CD14-positive monocyte (primary cell): ENCODE data around the gene SERINC2. TPM values are rescaled to one million over a fixed set of nuclear protein-coding genes. Genes with fewer than 3 reads are reported as not detected.

Experiments used
- DNase-seq, 3 donors: peaks; one replicate each; pipeline ENCODE4 v3.0.0-alpha.2; 2011 to 2022
- H2AFZ ChIP-seq: 2 replicates; pipeline ENCODE4 v1.6.0; 2012; ENCODE audit warnings: mild to moderate bottlenecking, low read depth, low read length, inconsistent platforms; ENCODE audit not compliant: insufficient read depth, poor library complexity, severe bottlenecking
- H3K27ac ChIP-seq, 2 donors: 1 replicate in 1 of 2; 2 replicates in 1 of 2; pipeline ENCODE4 v1.5.1; 2012 to 2013; ENCODE audit warnings: low read length in 2 of 2, control low read depth in 1 of 2, inconsistent platforms in 1 of 2, low read depth in 1 of 2, mild to moderate bottlenecking in 1 of 2
- H3K27me3 ChIP-seq, 2 donors: one replicate each; pipeline versions ENCODE4 v1.6.0 to v1.6.1; 2011 to 2013; ENCODE audit warnings: low read length in 2 of 2; ENCODE audit not compliant: control insufficient read depth in 2 of 2, insufficient read depth in 2 of 2
- H3K36me3 ChIP-seq, 2 donors: replicated peaks in 1 of 2; 1 replicate in 1 of 2; 2 replicates in 1 of 2; pipeline versions ENCODE4 v1.5.1 to v1.6.1; 2012 to 2013; ENCODE audit warnings: low read length in 2 of 2, control low read depth in 1 of 2, inconsistent platforms in 1 of 2, mild to moderate bottlenecking in 1 of 2; ENCODE audit not compliant: insufficient read depth in 2 of 2, control insufficient read depth in 1 of 2
- H3K4me1 ChIP-seq, 2 donors: 1 replicate in 1 of 2; 2 replicates in 1 of 2; pipeline versions ENCODE4 v1.5.1 to v1.6.1; 2012 to 2013; ENCODE audit warnings: low read length in 2 of 2, control low read depth in 1 of 2, inconsistent platforms in 1 of 2, mild to moderate bottlenecking in 1 of 2, moderate library complexity in 1 of 2; ENCODE audit not compliant: insufficient read depth in 2 of 2, control insufficient read depth in 1 of 2
- H3K4me2 ChIP-seq: replicated peaks from 2 replicates; pipeline ENCODE3; 2012; ENCODE audit warnings: low read length, moderate library complexity, mild to moderate bottlenecking; ENCODE audit not compliant: poor library complexity, severe bottlenecking; ENCODE audit errors: extremely low read depth
- H3K4me3 ChIP-seq, 3 experiments: fragments of 200-600 bp in 1 of 3; sonication (generic) in 1 of 3; replicated peaks in 1 of 3; 1 replicate in 2 of 3; 2 replicates in 1 of 3; pipeline ENCODE4 v1.5.1; 2011 to 2013; ENCODE audit warnings: low read length in 3 of 3, mild to moderate bottlenecking in 3 of 3, control low read depth in 2 of 3, low read depth in 2 of 3, inconsistent platforms in 1 of 3, moderate library complexity in 1 of 3
- H3K79me2 ChIP-seq: 2 replicates; pipeline ENCODE4 v1.6.0; 2012; ENCODE audit warnings: mild to moderate bottlenecking, control low read depth, inconsistent platforms, low read length, moderate library complexity; ENCODE audit not compliant: insufficient read depth
- H3K9ac ChIP-seq: 2 replicates; pipeline ENCODE4 v1.6.0; 2017; ENCODE audit warnings: low read length, mild to moderate bottlenecking; ENCODE audit not compliant: insufficient read depth, poor library complexity, severe bottlenecking
- H3K9me3 ChIP-seq, 2 donors: replicated peaks in 1 of 2; 1 replicate in 1 of 2; 2 replicates in 1 of 2; pipeline versions ENCODE4 v1.5.1 to v1.6.1; 2012 to 2013; ENCODE audit warnings: low read length in 2 of 2, control low read depth in 1 of 2; ENCODE audit not compliant: control insufficient read depth in 1 of 2, insufficient read depth in 1 of 2
- H4K20me1 ChIP-seq: 2 replicates; pipeline ENCODE4 v1.6.0; 2012; ENCODE audit warnings: mild to moderate bottlenecking, low read length, control low read depth, moderate library complexity; ENCODE audit not compliant: insufficient read depth
- H3K27ac Mint-ChIP-seq, 7 donors: one replicate each; pipeline ENCODE4 v1.8.0; 2020; ENCODE audit warnings: mild to moderate bottlenecking in 7 of 7, mixed read lengths in 7 of 7, moderate library complexity in 6 of 7, inconsistent platforms in 2 of 7
- H3K27me3 Mint-ChIP-seq, 3 donors: one replicate each; pipeline ENCODE4 v1.8.0; 2021 to 2022; ENCODE audit warnings: low read depth in 3 of 3, mild to moderate bottlenecking in 3 of 3, mixed read lengths in 3 of 3, moderate library complexity in 3 of 3, inconsistent platforms in 1 of 3
- H3K36me3 Mint-ChIP-seq, 2 donors: one replicate each; pipeline ENCODE4 v1.8.0; 2020; ENCODE audit warnings: mixed read lengths in 2 of 2, inconsistent platforms in 1 of 2, mild to moderate bottlenecking in 1 of 2
- H3K4me1 Mint-ChIP-seq: one replicate; pipeline ENCODE4 v1.8.0; 2020; ENCODE audit warnings: mild to moderate bottlenecking, mixed read lengths
- H3K4me3 Mint-ChIP-seq, 2 donors: one replicate each; pipeline ENCODE4 v1.8.0; 2020; ENCODE audit warnings: mild to moderate bottlenecking in 2 of 2, mixed read lengths in 2 of 2, moderate library complexity in 1 of 2
- H3K9me3 Mint-ChIP-seq, 7 donors: one replicate each; pipeline ENCODE4 v1.8.0; 2020 to 2022; ENCODE audit warnings: mixed read lengths in 7 of 7, mild to moderate bottlenecking in 6 of 7, moderate library complexity in 6 of 7, inconsistent platforms in 2 of 7
- CTCF ChIP-seq: fragments of 200-600 bp; IDR thresholded peaks from one replicate; pipeline ENCODE4 v1.8.0; 2022; ENCODE audit warnings: antibody characterized with exemption, mild to moderate bottlenecking
- WGBS: methylation state at CpG from one replicate; pipeline ENCODE4 v1.1.5; 2013; ENCODE audit warnings: missing lambda C conversion rate; ENCODE audit not compliant: insufficient coverage; 5-methylcytosine and 5-hydroxymethylcytosine counted together
- intact Hi-C, 2 donors: fragments of 100-400 bp; cut with micrococcal nuclease; formaldehyde crosslinking; loops; one replicate each; pipeline versions ENCODE4 v1.15.0 to v1.15.1; 2023
- polyA plus RNA-seq, 3 donors: library from polyadenylated mRNA; depleted of rRNA in 1 of 3; unstranded in 2 of 3; stranded (reverse) in 1 of 3; fragments of 300-500 nt in 2 of 3; fragments of >200 nt in 1 of 3; fragmentation: Illumina TruSeq in 2 of 3; gene quantifications; 1 replicate in 2 of 3; 2 replicates in 1 of 3; pipeline ENCODE4 v1.2.3, GENCODE V29; 2012 to 2021

Gene SERINC2
- polyA plus RNA-seq, 3 donors, result 4.1 to 12.6 (median 7.8) TPM

GRCh38 chr1:31397360-31398095 lies 15.5 kb upstream of the SERINC2 start:
- Mint-ChIP-seq H3K9me3 (no peaks in the 10 kb centered on the region), H3K27me3 (peaks cover 3 to 4% (median 3%) of the 10 kb centered on the region in 3 donors), H3K36me3 (no peaks in the 10 kb centered on the region), H3K27ac (no peak overlapping the region), H3K4me1 (peaks cover 43% of the 10 kb centered on the region), H3K4me3 (no peak overlapping the region)
- 33% methylated on average over 3 of the region's 4 CpGs for WGBS
- Histone ChIP-seq H3K4me2 (no peak overlapping the region), H3K27me3 (no peaks in the 10 kb centered on the region), H2AFZ (no peak overlapping the region), H3K4me1 (peaks cover 19 to 39% of the 10 kb centered on the region in 2 donors), H3K9ac (no peak overlapping the region), H3K36me3 (no peaks in the 10 kb centered on the region), H3K27ac (no peak overlapping the region), H3K4me3 (no peak overlapping the region), H3K79me2 (no peaks in the 10 kb centered on the region), H4K20me1 (no peaks in the 10 kb centered on the region), H3K9me3 (no peaks in the 10 kb centered on the region)
- intact Hi-C loops, result loop anchor here (2.0 to 5.0 kb wide), 2 partner anchors 25 to 150 kb away; no protein-coding TSS in a partner anchor
- no peak for TF ChIP-seq CTCF
- DNase-seq, result no peak

DNA sequence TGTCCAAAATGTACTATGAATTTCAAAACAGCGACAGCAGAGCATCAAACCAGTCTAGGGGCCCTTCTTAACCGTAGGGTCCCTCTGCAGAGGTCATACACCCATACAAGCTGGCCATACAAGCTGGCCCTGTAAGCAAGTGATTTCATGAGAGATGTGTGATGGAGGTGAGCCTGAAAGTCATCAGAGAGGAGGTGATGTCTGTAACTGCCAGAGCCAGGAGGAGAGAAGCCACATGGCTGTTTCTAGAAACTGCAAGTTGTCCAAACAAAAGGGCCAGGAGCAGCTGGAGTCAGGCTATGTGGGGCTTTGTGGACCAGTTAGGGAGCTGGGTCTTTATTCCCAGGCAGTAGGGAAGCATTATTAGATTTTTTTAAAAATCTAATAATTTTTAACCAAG lies 14.8 kb upstream of the SERINC2 start:
- Histone ChIP-seq H3K4me2 (no peak overlapping the region), H3K9ac (no peak overlapping the region), H3K4me1 (peaks cover 19 to 39% of the 10 kb centered on the region in 2 donors), H3K79me2 (no peaks in the 10 kb centered on the region), H3K27me3 (no peaks in the 10 kb centered on the region), H3K36me3 (no peaks in the 10 kb centered on the region), H3K9me3 (no peaks in the 10 kb centered on the region), H2AFZ (no peak overlapping the region), H3K4me3 (no peak overlapping the region), H4K20me1 (no peaks in the 10 kb centered on the region), H3K27ac (no peak overlapping the region)
- Mint-ChIP-seq H3K36me3 (no peaks in the 10 kb centered on the region), H3K4me1 (peaks cover 43% of the 10 kb centered on the region), H3K4me3 (no peak overlapping the region), H3K27ac (no peak overlapping the region), H3K27me3 (peaks cover 3 to 6% (median 3%) of the 10 kb centered on the region in 3 donors), H3K9me3 (no peaks in the 10 kb centered on the region)
- TF ChIP-seq CTCF, result no peak
- intact Hi-C loops, result loop anchor here in 1 of 2 donors (5.0 kb wide), 1 partner anchor 149 kb away; no protein-coding TSS in a partner anchor
- no CpG with 5 or more reads among the region's 2 CpGs for WGBS
- no peak for DNase-seq
